ENCODE measurements around the gene CIB4. TPM values are rescaled to one million over a fixed set of nuclear protein-coding genes. Genes with fewer than 3 reads are reported as not detected.

Gene CIB4
- total RNA-seq, 4 donors from 2014 or later = not detected

DNA sequence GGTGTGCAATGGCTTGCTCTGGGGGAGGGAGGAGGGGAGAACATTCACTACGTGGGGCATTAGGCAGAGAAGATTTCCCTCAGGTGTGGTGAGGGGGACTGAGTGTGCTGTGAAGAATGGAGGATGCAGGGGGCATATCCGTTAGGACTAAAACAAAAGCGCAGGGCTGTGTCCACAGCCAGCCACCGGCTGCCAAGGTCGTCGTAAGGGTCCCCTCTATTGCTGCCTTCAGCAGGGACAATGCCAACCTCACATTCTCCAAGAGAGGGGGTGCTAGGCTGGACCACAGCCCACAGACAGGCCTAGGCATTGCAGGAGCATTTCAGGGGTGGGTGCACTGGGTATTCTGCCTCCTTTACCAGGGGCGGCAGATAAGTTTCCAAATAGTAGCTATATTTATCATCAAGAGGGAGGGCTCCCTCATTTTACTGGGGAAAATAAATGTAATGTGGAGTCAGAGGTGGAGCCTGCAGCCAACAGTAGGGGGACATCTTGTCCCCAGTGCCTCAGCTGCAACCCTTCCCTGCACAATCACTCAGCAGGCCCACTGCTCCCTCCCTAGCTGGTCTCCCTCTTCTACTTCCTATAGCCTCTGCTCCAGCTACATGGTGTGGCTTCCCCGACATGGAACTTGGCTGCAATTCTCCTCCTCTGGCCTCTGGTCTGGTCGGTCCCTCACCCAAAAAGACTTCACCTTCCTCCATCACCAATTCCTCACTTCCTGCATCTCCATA, 88.4 kb downstream of the CIB4 start:
- no peak for ATAC-seq (ENCODE audit: low FRiP score)
- TF ChIP-seq, protein P1, sequence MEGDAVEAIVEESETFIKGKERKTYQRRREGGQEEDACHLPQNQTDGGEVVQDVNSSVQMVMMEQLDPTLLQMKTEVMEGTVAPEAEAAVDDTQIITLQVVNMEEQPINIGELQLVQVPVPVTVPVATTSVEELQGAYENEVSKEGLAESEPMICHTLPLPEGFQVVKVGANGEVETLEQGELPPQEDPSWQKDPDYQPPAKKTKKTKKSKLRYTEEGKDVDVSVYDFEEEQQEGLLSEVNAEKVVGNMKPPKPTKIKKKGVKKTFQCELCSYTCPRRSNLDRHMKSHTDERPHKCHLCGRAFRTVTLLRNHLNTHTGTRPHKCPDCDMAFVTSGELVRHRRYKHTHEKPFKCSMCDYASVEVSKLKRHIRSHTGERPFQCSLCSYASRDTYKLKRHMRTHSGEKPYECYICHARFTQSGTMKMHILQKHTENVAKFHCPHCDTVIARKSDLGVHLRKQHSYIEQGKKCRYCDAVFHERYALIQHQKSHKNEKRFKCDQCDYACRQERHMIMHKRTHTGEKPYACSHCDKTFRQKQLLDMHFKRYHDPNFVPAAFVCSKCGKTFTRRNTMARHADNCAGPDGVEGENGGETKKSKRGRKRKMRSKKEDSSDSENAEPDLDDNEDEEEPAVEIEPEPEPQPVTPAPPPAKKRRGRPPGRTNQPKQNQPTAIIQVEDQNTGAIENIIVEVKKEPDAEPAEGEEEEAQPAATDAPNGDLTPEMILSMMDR (IDR thresholded peaks at IDR 0.05) = no peak
- DNase-seq (ENCODE audit: low spot score) = no peak

DNA sequence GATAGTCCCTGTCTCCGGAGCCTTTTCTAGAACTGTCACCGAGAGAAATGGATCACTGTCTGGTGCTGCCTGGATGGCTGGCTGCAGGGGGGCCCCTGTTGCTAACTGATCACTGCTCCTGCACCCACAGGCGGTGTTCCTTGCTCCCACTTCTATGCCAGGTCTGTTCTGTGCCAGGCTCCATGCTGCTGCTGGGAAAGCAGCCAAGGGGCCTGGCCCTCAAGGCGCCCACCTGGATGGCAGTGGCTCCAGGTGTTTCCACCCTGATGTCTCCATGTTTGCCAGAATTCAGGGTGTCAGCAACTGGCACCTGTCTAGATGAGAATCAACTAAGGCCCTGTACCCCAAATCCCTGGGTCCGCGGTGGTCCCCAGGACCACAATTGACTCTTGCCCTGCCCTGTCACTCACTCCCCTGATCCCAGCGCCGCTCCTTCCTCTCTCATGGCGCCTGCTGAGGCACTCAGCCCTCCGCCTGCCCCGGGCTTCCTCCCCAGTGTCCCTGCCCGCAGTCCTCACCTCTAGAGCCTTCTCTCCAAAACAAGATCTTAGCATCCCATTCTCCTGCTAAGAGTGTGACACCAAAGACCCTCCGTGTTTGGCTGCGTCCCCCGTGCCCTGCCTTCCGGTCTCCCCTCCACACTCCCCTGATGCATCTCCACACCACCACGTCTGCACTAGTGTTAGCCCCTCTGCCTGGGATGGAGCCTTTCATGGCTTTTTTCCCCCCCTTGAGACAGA, 90.7 kb downstream of the CIB4 start:
- DNase-seq (ENCODE audit: low spot score) = no peak
- no peak for ATAC-seq (ENCODE audit: low FRiP score)
- TF ChIP-seq, protein P1 (IDR thresholded peaks at IDR 0.05) = no peak

DNA sequence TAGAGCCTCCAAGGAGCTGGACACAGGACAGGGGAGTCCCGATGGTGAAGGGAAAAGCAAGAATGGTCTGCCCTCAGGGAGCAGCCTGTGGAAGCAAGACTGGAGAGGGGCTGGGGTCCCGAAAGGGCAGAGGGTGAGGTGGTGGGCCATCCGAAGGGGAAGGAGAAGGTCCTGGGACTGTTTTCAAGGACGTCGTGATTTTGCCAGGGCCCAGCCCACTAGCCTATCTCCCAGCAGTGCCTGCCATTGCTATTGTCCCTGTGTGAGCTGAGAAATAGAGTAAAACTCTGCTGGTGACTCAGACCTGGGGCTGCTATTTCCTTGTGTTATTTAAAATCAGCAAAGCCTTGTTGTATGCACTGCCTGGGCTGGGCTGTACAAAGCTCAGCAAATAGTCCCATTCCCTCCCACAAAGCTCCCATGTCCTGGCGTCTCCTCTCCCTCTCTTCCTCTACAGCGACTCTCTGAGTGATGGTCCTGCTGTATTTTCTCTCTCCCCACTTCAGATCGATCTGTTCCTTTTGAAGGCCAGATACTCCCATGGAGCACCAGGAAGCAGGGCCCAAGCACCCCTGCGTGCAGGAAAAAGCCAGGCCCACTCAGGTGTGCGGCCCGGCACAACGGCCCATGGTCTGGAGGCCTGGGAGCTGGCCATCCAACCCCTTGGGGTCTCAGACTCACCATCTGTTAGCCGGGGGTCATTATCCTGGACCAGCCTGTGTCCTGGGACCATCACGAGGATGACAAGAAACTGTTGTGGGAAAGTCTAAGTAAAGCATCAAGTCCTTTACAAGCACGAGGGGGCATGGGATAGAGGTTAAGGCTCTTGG, 98.3 kb downstream of the CIB4 start:
- TF ChIP-seq, protein P1 (IDR thresholded peaks at IDR 0.05) = no peak
- ATAC-seq (ENCODE audit: low FRiP score) (no peak), DNase-seq (ENCODE audit: low spot score) (no peak)

DNA sequence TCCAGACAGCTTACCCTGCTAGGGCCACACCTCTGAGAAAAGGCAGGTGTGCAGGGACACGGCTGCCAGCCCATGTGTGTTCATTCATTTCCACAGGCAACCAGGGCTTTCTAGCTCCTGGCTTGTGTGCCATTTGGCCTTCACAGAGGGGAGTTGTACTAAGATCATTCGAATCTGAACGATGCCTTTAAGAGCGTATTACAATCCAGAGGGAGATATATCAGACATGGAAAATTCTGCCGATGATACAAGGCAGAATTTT, 99.0 kb downstream of the CIB4 start:
- TF ChIP-seq, protein P1 (IDR thresholded peaks at IDR 0.05) = no peak
- DNase-seq (ENCODE audit: low spot score) (no peak), ATAC-seq (ENCODE audit: low FRiP score) (no peak)

DNA sequence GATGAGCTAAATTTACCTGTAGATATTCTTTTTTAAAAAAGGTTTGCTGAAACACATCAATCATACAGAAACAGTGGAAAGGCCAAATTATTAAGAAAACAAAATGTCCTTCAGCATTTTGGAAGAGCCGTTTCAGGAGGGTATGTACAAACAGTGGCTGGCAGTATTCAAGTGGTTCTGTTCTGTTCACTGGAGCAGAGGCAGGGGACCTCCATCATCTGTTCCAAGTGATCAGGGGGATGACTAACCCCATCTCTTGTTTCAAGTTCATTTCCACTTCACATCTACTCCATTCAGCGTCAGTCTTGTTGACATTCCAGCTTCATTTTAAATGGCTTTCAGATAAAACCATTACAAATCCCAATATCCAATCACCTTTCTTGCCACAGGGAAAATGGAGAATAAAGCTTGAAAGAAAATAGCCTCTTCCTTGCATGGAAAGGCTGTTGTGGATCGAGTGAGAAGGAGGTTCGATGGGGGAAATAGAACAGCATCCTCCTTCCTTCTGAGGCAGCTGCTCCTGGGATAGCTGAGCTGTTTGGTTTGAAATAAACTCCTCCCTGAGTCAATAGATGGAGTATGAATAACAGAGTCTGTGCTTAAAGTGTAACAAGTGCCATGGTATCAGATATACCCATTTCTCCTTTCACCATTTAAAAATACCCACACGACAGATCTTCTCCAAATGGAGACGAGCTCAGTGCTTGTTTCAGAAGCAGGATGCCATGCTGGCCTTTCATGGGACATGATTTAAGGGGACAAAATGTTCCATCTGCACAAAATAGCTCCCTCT, 99.6 kb downstream of the CIB4 start:
- DNase-seq (ENCODE audit: low spot score) (no peak), ATAC-seq (ENCODE audit: low FRiP score) (no peak)
- TF ChIP-seq, protein P1 (IDR thresholded peaks at IDR 0.05) = no peak

DNA sequence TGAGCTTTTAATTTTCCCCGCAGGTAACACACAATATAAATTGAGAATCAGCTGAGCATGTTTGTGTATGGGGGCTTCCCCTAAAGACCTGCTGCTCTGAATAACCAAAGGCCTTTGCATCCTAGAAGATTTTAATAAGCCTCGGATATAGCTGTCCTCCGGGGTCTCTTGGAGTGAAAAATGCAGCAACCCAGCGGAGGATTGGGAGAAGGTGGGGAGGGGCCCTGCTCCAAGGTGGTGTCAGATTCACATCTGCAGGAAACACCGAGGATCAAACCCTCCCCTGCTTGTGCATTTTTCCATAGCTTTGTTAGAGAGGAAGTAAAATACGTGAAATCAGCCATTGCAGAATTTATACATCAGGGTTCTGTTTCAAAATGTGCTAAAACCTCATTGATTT, 100.2 kb downstream of the CIB4 start:
- ATAC-seq (ENCODE audit: low FRiP score) = no peak
- TF ChIP-seq, protein P1 (IDR thresholded peaks at IDR 0.05) = no peak
- DNase-seq (ENCODE audit: low spot score) = no peak

Measured in omental fat pad (tissue), 4 donors.